Endothelial cell (in vitro differentiated cells): Measurements from ENCODE around the gene ACTR3C. TPM values are rescaled to one million over a fixed set of nuclear protein-coding genes. Genes with fewer than 3 reads are reported as not detected.
"Not testable (repeated sequence)": the region's sequence is repeated elsewhere in the genome, so short reads cannot be mapped to it uniquely, and the experiment has no call there.

ENCODE experiments used
- DNase-seq: peaks from one replicate; pipeline ENCODE4 v3.0.0; 2021; ENCODE audit warnings: low spot score
- H3K27ac Mint-ChIP-seq: one replicate; pipeline ENCODE4 v1.8.0; 2021; ENCODE audit warnings: mixed read lengths, inconsistent platforms; ENCODE audit not compliant: unreplicated experiment
- H3K27me3 Mint-ChIP-seq: one replicate; pipeline ENCODE4 v1.8.0; 2021; ENCODE audit warnings: mild to moderate bottlenecking, moderate library complexity, mixed read lengths, inconsistent platforms; ENCODE audit not compliant: unreplicated experiment
- H3K36me3 Mint-ChIP-seq: one replicate; pipeline ENCODE4 v1.8.0; 2021; ENCODE audit warnings: mild to moderate bottlenecking, low read depth, mixed read lengths, inconsistent platforms; ENCODE audit not compliant: unreplicated experiment
- H3K4me1 Mint-ChIP-seq: one replicate; pipeline ENCODE4 v1.8.0; 2021; ENCODE audit warnings: mild to moderate bottlenecking, mixed read lengths, inconsistent platforms; ENCODE audit not compliant: unreplicated experiment
- H3K4me3 Mint-ChIP-seq: one replicate; pipeline ENCODE4 v1.8.0; 2021; ENCODE audit warnings: mild to moderate bottlenecking, mixed read lengths, inconsistent platforms; ENCODE audit not compliant: unreplicated experiment
- H3K9me3 Mint-ChIP-seq: one replicate; pipeline ENCODE4 v1.8.0; 2021; ENCODE audit warnings: mixed read lengths, inconsistent platforms; ENCODE audit not compliant: unreplicated experiment
- total RNA-seq: library from RNA; stranded (reverse); fragmentation: NEBNext Ultra II Directional; extraction: Animal tissue kit (Norgen Biotek cat#: 25700); gene quantifications from one replicate; pipeline ENCODE4 v1.2.1, GENCODE V29; 2021; ENCODE audit not compliant: unreplicated experiment

The ACTR3C gene
- total RNA-seq, 1 donor from 2014 or later = 0.87 TPM

DNA sequence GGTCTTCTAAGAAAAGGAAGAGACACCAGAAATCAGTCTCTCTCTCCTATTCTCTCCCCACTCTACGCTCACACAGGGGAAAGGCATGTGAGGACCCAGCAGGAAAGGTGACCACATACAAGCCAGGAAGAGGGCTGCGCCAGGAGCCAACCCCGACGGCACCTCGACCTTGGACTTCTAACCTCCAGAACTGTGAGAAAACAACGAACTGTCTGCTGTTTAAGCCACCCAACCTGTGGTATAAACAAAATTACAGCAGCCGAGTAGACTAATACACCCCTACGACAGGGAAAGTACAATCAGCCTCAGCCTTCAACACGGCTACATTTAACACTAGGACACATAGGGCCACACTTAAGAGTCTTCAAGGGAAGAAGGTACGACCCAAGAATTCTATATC lies 26.5 kb downstream of the ACTR3C start:
- not testable (repeated sequence) for H3K9me3 Mint-ChIP-seq, H3K4me3 Mint-ChIP-seq, H3K27me3 Mint-ChIP-seq, H3K4me1 Mint-ChIP-seq, DNase-seq, H3K36me3 Mint-ChIP-seq, H3K27ac Mint-ChIP-seq

- not testable (repeated sequence) for DNase-seq, H3K27ac Mint-ChIP-seq, H3K27me3 Mint-ChIP-seq, H3K9me3 Mint-ChIP-seq, H3K4me3 Mint-ChIP-seq, H3K36me3 Mint-ChIP-seq, H3K4me1 Mint-ChIP-seq
Observed at GRCh38 chr7:150295614-150296013, 27.7 kb downstream of the ACTR3C start.

DNA sequence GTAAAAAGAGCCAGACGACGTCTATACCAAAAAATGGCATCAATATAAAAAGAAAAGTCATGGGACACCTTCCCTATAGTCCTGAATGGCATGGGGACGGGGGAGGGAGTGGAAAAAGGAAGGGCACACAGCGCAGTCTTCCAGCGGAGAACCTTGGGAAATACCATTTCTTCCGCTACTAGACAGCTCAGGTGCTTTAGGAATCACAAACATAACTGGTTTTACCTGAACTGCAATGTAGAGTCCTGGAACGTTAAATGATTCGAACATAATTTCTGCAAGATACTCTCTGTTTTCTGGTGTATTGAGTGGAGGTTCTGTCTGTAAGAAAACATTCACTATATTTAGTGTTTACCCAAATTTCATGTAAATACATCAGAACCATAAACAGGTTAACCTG lies 28.3 kb downstream of the ACTR3C start:
- H3K27ac Mint-ChIP-seq, H3K9me3 Mint-ChIP-seq, H3K4me1 Mint-ChIP-seq, H3K36me3 Mint-ChIP-seq, H3K27me3 Mint-ChIP-seq, H3K4me3 Mint-ChIP-seq, DNase-seq: not testable (repeated sequence)

DNA sequence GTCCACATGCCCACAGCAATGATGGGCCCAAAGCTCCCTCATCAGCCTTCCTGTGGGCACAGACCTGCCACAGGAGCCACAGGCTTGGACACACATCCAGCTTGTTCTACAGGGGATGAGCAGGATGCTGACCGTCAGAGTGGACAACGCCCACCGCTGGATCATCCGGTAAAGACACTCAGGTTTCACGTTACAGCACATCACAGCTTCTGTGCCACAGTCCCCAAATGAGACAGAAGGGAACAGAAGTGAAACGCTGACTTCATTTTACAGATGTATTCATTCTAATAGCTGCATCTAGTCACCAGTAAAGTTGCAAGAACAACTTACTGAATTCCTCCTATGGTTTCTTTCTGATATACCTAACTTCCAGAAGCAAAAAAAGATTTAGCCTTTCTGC lies 33.0 kb downstream of the ACTR3C start:
- not testable (repeated sequence) for H3K27ac Mint-ChIP-seq, H3K4me3 Mint-ChIP-seq, H3K27me3 Mint-ChIP-seq, H3K9me3 Mint-ChIP-seq, H3K4me1 Mint-ChIP-seq, DNase-seq, H3K36me3 Mint-ChIP-seq

DNA sequence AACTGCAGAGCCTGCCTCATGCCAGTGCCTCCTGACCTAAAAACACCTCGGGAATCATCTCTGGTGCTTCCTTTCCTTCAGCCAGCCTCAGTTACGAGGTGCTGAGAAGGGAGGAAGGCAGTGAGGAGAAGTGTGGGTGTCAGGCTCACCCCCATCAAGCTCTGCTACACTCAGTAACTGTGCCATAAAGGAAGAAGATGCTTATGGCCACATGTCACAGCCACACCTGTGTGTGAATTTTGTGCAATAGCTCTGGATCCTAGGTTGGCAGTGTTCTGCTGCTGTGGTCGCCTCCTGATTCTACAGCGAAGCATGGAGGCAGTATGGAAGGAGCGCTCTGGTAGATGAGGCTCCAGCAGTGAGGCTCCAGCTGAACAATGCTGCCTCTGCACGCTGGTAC lies 34.5 kb downstream of the ACTR3C start:
- H3K27ac Mint-ChIP-seq, H3K27me3 Mint-ChIP-seq, H3K9me3 Mint-ChIP-seq, H3K36me3 Mint-ChIP-seq, DNase-seq, H3K4me1 Mint-ChIP-seq, H3K4me3 Mint-ChIP-seq: not testable (repeated sequence)

- DNase-seq, H3K4me3 Mint-ChIP-seq, H3K4me1 Mint-ChIP-seq, H3K27me3 Mint-ChIP-seq, H3K27ac Mint-ChIP-seq, H3K36me3 Mint-ChIP-seq, H3K9me3 Mint-ChIP-seq: not testable (repeated sequence)
Observed at GRCh38 chr7:150287815-150288214, 35.5 kb downstream of the ACTR3C start.

GRCh38 chr7:150285849-150286754 lies 37.2 kb downstream of the ACTR3C start:
- DNase-seq = peak; percentile 20

DNA sequence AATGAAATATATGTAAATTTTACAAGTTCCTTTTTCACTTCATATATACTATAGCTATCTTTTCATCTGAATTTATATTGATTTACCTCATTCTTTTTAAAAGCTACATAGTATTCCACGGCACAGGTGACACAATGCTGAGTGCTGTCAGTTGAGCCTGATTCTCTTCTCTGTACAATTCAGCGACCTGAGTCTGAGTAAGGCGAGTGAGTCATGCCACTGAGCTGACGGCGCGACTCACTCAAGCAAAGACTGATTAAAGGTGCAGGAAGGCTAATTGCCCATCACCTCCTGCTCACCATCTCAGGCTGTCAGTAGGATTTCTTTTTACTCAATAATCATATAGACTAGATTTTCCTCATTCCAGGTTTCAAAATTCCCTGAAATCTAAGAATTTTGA lies 39.7 kb downstream of the ACTR3C start:
- not testable (repeated sequence) for H3K36me3 Mint-ChIP-seq, H3K27me3 Mint-ChIP-seq, H3K9me3 Mint-ChIP-seq, H3K4me3 Mint-ChIP-seq, H3K27ac Mint-ChIP-seq, DNase-seq, H3K4me1 Mint-ChIP-seq

More at GRCh38 chr7:150285849-150286754, 37.2 kb downstream of the ACTR3C start:
- not testable (repeated sequence) for H3K36me3 Mint-ChIP-seq, H3K27me3 Mint-ChIP-seq, H3K27ac Mint-ChIP-seq, H3K4me3 Mint-ChIP-seq, H3K4me1 Mint-ChIP-seq, H3K9me3 Mint-ChIP-seq

DNA sequence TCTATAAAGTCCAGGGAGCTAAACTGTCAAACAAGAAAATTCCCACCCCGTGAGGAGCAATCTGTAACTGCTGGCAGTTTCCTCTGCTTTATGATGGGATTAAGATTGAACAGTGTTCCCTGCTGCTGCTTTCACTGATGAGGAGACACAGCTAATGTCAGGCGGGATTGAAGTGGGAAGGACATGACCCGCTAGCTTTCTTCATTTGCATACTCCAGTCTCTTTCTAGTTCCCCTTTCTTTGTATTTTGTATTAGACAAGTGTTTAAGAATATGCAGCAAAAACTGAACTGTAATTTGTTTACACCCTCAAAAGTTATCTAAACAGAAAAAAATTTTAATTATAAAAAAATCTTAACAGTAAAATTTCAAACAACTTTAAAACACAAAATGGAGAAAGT lies 40.2 kb downstream of the ACTR3C start:
- not testable (repeated sequence) for H3K4me3 Mint-ChIP-seq, H3K27ac Mint-ChIP-seq, H3K27me3 Mint-ChIP-seq, H3K9me3 Mint-ChIP-seq, DNase-seq, H3K4me1 Mint-ChIP-seq, H3K36me3 Mint-ChIP-seq

- DNase-seq, H3K36me3 Mint-ChIP-seq, H3K4me1 Mint-ChIP-seq, H3K9me3 Mint-ChIP-seq, H3K27me3 Mint-ChIP-seq, H3K4me3 Mint-ChIP-seq, H3K27ac Mint-ChIP-seq: not testable (repeated sequence)
Observed at GRCh38 chr7:150281681-150282403, 41.5 kb downstream of the ACTR3C start.

- H3K9me3 Mint-ChIP-seq, H3K4me3 Mint-ChIP-seq, DNase-seq, H3K36me3 Mint-ChIP-seq, H3K4me1 Mint-ChIP-seq, H3K27ac Mint-ChIP-seq, H3K27me3 Mint-ChIP-seq: not testable (repeated sequence)
Observed at GRCh38 chr7:150278383-150278782, 45.0 kb downstream of the ACTR3C start.
